ENCODE results near the gene RTL3. TPM values are rescaled to one million over a fixed set of nuclear protein-coding genes. Genes with fewer than 3 reads are reported as not detected.

RTL3 gene
- total RNA-seq, 2 experiments from 2014 or later, result not detected

- H3K27me3 Mint-ChIP-seq, result no peaks in the 10 kb centered on the region
- Histone ChIP-seq H3K9me3 (ENCODE audit: control insufficient read depth in 1 of 2, insufficient read depth in 1 of 2, low read length in 2 of 2) (no peaks in the 10 kb centered on the region), H3K27ac (ENCODE audit: low read depth in 1 of 2, low read length in 2 of 2) (no peak overlapping the region), H3K36me3 (ENCODE audit: insufficient read depth, low read length) (no peaks in the 10 kb centered on the region), H3K4me1 (ENCODE audit: insufficient read depth, low read length) (no peaks in the 10 kb centered on the region), H3K27me3 (ENCODE audit: control insufficient read depth in 1 of 2, insufficient read depth in 2 of 2, low read length in 2 of 2) (no peaks in the 10 kb centered on the region), H3K4me3 (ENCODE audit: low read length) (no peak overlapping the region)
- POLR2A ChIA-PET, result no interaction called here
- ATAC-seq (ENCODE audit: poor library complexity) (no peak), DNase-seq (no peak)
- H3K36me3 Mint-ChIP-seq (ENCODE audit: low read depth), result no peaks in the 10 kb centered on the region
- H3K4me3 Mint-ChIP-seq, result no peak overlapping the region
- no peaks in the 10 kb centered on the region for H3K9me3 Mint-ChIP-seq
- CTCF ChIA-PET, result no interaction called here
- intact Hi-C loops (cut with DNase I, micrococcal nuclease), result no loop called here
- no peak for TF ChIP-seq CTCF (IDR thresholded peaks at IDR 0.05)
- no peak overlapping the region for H3K27ac Mint-ChIP-seq
- no peaks in the 10 kb centered on the region for H3K4me1 Mint-ChIP-seq (ENCODE audit: low read depth)
Measured at GRCh38 chrX:78619834-78620233, 39.3 kb downstream of the RTL3 start.

GRCh38 chrX:78618987-78619386, 40.1 kb downstream of the RTL3 start:
- Histone ChIP-seq H3K27me3 (ENCODE audit: control insufficient read depth in 1 of 2, insufficient read depth in 2 of 2, low read length in 2 of 2) (no peaks in the 10 kb centered on the region), H3K36me3 (ENCODE audit: insufficient read depth, low read length) (no peaks in the 10 kb centered on the region), H3K27ac (ENCODE audit: low read depth in 1 of 2, low read length in 2 of 2) (no peak overlapping the region), H3K4me1 (ENCODE audit: insufficient read depth, low read length) (no peaks in the 10 kb centered on the region), H3K4me3 (ENCODE audit: low read length) (no peak overlapping the region), H3K9me3 (ENCODE audit: control insufficient read depth in 1 of 2, insufficient read depth in 1 of 2, low read length in 2 of 2) (no peaks in the 10 kb centered on the region)
- Mint-ChIP-seq H3K36me3 (ENCODE audit: low read depth) (no peaks in the 10 kb centered on the region), H3K27ac (no peak overlapping the region), H3K9me3 (no peaks in the 10 kb centered on the region), H3K27me3 (no peaks in the 10 kb centered on the region), H3K4me1 (ENCODE audit: low read depth) (no peaks in the 10 kb centered on the region), H3K4me3 (no peak overlapping the region)
- no peak for TF ChIP-seq CTCF (IDR thresholded peaks at IDR 0.05)
- ChIA-PET POLR2A (no interaction called here), CTCF (no interaction called here)
- intact Hi-C loops (cut with DNase I, micrococcal nuclease), result no loop called here
- ATAC-seq (ENCODE audit: poor library complexity) (no peak), DNase-seq (no peak)

GRCh38 chrX:78614264-78614663, 44.9 kb downstream of the RTL3 start:
- Histone ChIP-seq H3K27ac (ENCODE audit: low read depth in 1 of 2, low read length in 2 of 2) (no peak overlapping the region), H3K4me3 (ENCODE audit: low read length) (no peak overlapping the region), H3K9me3 (ENCODE audit: control insufficient read depth in 1 of 2, insufficient read depth in 1 of 2, low read length in 2 of 2) (no peaks in the 10 kb centered on the region), H3K27me3 (ENCODE audit: control insufficient read depth in 1 of 2, insufficient read depth in 2 of 2, low read length in 2 of 2) (no peaks in the 10 kb centered on the region), H3K36me3 (ENCODE audit: insufficient read depth, low read length) (no peaks in the 10 kb centered on the region), H3K4me1 (ENCODE audit: insufficient read depth, low read length) (no peaks in the 10 kb centered on the region)
- Mint-ChIP-seq H3K36me3 (ENCODE audit: low read depth) (no peaks in the 10 kb centered on the region), H3K4me3 (no peak overlapping the region), H3K27me3 (no peaks in the 10 kb centered on the region), H3K27ac (no peak overlapping the region), H3K9me3 (no peaks in the 10 kb centered on the region), H3K4me1 (ENCODE audit: low read depth) (no peaks in the 10 kb centered on the region)
- DNase-seq (no peak), ATAC-seq (ENCODE audit: poor library complexity) (no peak)
- no peak for TF ChIP-seq CTCF (IDR thresholded peaks at IDR 0.05)
- intact Hi-C loops (cut with DNase I, micrococcal nuclease), result no loop called here
- ChIA-PET POLR2A (no interaction called here), CTCF (no interaction called here)

Other genes starting within 250 kb of the RTL3 start
- not detected for gene LPAR4, start 88.4 kb upstream of the RTL3 start, total RNA-seq